T-helper 2 cell treated with Interferon-gamma antibody and Interleukin-4, amounts not matched to agents 5 μg/mL and 100 μg/mL, for 36 hours (primary cell): ENCODE data around the gene ROPN1L.
A peak's percentile ranks its signal among the peaks of the same experiment; 100 is the strongest.

Experiments
- DNase-seq: peaks from one replicate; pipeline ENCODE4 v3.0.0; 2021; ENCODE audit warnings: low spot score
- H3K27ac Mint-ChIP-seq: one replicate; pipeline ENCODE4 v1.8.0; 2021; ENCODE audit warnings: mild to moderate bottlenecking, mixed read lengths
- H3K27me3 Mint-ChIP-seq: one replicate; pipeline ENCODE4 v1.8.0; 2021; ENCODE audit warnings: low read depth, mixed read lengths
- H3K36me3 Mint-ChIP-seq: one replicate; pipeline ENCODE4 v1.8.0; 2021; ENCODE audit warnings: low read depth, mixed read lengths
- H3K4me1 Mint-ChIP-seq: one replicate; pipeline ENCODE4 v1.8.0; 2021; ENCODE audit warnings: low read depth, mixed read lengths
- H3K4me3 Mint-ChIP-seq: one replicate; pipeline ENCODE4 v1.8.0; 2022; ENCODE audit warnings: mild to moderate bottlenecking, moderate library complexity, mixed read lengths
- H3K9me3 Mint-ChIP-seq: one replicate; pipeline ENCODE4 v1.8.0; 2021; ENCODE audit warnings: mixed read lengths

Gene ROPN1L

DNA sequence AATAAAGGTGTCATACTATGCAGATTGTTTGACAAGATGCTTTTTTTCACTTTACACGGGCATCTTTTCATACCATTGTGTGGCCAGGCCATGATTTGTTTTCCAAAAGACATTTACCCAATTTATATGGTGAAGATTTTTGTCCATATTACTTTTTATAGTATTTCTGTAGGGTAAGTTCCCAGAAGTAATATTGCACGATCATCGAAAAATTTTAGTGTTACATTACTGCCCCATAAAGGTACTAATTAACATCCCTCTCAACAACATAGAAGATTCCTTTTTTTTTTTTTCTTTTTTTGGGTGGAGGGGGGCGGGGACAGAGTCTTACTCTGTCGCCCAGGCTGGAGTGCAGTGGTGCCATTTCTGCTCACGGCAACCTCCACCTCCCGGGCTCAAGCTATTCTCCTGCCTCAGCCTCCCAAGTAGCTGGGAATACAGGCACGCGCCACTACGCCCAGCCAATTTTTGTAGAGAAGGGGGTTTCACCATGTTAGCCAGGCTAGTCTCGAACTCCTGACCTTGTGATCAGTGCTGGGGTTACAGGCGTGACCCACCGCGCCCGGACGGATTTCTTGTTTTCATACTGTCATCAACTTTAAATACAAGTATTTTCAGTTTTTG, 1.2 kb upstream of the ROPN1L start:
- Mint-ChIP-seq H3K27me3 (peaks cover 7% of the 10 kb centered on the region), H3K4me3 (no peak overlapping the region), H3K27ac (no peak overlapping the region), H3K4me1 (peaks cover 32% of the 10 kb centered on the region), H3K9me3 (peaks cover 9% of the 10 kb centered on the region), H3K36me3 (peaks cover 25% of the 10 kb centered on the region)
- DNase-seq, result no peak

DNA sequence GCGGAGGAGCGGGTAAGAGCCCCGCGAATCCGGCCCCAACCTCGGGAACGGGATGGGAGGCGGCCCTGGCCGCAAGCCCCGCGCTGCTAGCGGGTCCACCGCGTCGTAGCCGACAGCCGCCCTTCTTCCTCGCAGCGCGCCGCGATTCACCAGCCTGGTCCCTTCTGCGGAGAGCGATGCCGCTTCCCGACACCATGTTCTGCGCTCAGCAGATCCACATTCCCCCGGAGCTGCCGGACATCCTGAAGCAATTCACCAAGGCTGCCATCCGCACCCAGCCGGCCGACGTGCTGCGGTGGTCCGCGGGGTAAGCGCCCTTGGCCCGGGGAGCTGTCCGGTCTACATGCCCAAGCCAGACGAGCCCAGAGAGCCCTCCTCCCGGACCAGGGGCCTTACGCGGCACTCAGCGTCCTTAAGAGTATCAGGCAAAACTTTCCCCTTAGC, 335 bp downstream of the ROPN1L start:
- H3K4me1 Mint-ChIP-seq, result peaks cover 47% of the 10 kb centered on the region
- H3K4me3 Mint-ChIP-seq, result peak overlapping the region; percentile 86
- H3K36me3 Mint-ChIP-seq, result peaks cover 34% of the 10 kb centered on the region
- no peak overlapping the region for H3K27ac Mint-ChIP-seq
- peaks cover 7% of the 10 kb centered on the region for H3K27me3 Mint-ChIP-seq
- DNase-seq, result no peak
- peaks cover 16% of the 10 kb centered on the region for H3K9me3 Mint-ChIP-seq

DNA sequence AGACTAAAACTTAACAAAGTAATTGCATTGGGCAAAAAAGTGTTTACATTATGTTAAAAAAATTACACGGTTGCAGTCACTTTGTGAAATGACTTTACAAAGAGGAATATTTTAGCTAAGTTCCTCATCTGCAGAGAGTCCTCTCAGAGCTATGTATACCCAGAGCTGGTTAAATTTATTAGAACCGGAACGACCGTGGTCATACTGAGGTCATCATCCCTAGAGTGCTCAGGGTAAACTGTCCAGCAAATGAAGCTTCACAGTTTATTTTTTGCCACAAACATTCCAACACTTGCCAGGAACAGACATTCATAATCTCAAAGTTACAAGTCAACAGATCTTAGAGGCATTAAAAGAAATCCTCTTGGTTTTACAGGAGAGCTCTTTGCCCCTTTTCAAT, 897 bp downstream of the ROPN1L start:
- Mint-ChIP-seq H3K4me3 (peak overlapping the region; percentile 86), H3K9me3 (peaks cover 16% of the 10 kb centered on the region), H3K36me3 (peaks cover 36% of the 10 kb centered on the region), H3K4me1 (peaks cover 49% of the 10 kb centered on the region), H3K27ac (no peak overlapping the region), H3K27me3 (peaks cover 7% of the 10 kb centered on the region)
- DNase-seq, result no peak

DNA sequence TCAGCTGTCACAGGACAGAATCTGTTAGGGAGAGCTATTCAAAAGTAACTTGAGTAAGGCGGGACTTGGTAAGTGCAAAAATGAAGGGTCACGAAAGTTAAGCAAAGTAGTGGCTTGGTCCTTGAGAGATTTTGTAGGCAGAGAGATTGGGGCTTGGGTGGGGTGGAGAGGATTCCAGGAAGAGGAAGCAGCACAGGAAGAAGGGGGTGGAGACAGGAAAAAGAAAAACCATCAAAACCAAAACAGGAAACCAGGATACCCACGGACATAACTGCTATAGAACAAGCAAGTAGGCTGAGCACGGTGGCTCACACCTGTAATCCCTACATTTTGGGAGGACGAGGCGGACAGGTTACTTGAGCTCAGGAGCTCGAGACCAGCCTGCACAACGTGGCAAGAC, 3.7 kb downstream of the ROPN1L start:
- Mint-ChIP-seq H3K4me1 (peaks cover 47% of the 10 kb centered on the region), H3K27me3 (peaks cover 7% of the 10 kb centered on the region)
- DNase-seq, result no peak

DNA sequence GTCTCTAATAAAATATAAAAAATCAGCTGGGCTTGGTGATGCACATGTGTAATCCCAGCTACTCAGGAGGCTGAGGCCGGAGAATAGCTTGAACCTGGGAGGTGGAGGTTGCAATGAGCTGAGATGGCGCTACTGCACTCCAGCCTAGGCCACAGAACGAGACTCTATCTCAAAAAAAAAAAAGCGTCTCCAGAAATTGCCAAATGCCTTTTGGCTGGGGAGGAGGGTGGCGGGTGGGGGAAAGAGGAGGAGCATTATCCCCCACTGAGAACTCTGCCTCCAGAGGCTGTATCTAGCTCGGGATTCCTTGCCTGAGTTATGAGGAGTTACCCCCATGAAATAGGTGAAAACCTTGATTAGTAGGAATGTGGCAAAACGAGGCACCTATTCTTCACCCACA, 4.8 kb downstream of the ROPN1L start:
- no peak overlapping the region for H3K27ac Mint-ChIP-seq
- H3K9me3 Mint-ChIP-seq, result peaks cover 16% of the 10 kb centered on the region

More for the DNA sequence above, 3.7 kb downstream of the ROPN1L start:
- Mint-ChIP-seq H3K4me3 (peak overlapping the region; percentile 61), H3K27ac (peak overlapping the region; percentile 41), H3K9me3 (peaks cover 16% of the 10 kb centered on the region), H3K36me3 (peaks cover 29% of the 10 kb centered on the region)

DNA sequence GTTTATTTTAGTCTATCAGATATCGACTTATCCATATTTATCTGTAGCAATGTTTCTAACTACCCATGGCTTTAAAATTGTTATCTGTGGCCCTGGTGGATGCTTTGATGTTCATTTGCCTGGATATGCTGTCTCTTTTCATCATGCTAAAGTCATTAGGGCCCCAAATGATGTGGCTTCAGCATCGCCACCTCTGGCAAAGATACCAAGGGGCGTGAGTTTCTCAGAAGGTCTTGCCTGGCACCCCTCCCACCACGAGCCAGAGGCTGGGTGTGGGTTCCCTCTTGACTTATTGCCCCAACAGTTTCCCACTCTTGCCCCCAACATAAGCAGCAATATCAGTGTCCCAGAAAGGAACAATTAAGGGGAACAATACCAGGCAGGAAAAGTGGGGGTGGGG, 5.4 kb downstream of the ROPN1L start:
- DNase-seq, result no peak
- no peak overlapping the region for H3K27ac Mint-ChIP-seq
- peaks cover 7% of the 10 kb centered on the region for H3K27me3 Mint-ChIP-seq
- peaks cover 28% of the 10 kb centered on the region for H3K36me3 Mint-ChIP-seq
- H3K4me3 Mint-ChIP-seq, result peak overlapping the region; percentile 8
- peaks cover 16% of the 10 kb centered on the region for H3K9me3 Mint-ChIP-seq
- H3K4me1 Mint-ChIP-seq, result peaks cover 49% of the 10 kb centered on the region

More for the DNA sequence above, 4.8 kb downstream of the ROPN1L start:
- Mint-ChIP-seq H3K36me3 (peaks cover 28% of the 10 kb centered on the region), H3K27me3 (peaks cover 7% of the 10 kb centered on the region), H3K4me1 (peaks cover 48% of the 10 kb centered on the region), H3K4me3 (no peak overlapping the region)
- no peak for DNase-seq

DNA sequence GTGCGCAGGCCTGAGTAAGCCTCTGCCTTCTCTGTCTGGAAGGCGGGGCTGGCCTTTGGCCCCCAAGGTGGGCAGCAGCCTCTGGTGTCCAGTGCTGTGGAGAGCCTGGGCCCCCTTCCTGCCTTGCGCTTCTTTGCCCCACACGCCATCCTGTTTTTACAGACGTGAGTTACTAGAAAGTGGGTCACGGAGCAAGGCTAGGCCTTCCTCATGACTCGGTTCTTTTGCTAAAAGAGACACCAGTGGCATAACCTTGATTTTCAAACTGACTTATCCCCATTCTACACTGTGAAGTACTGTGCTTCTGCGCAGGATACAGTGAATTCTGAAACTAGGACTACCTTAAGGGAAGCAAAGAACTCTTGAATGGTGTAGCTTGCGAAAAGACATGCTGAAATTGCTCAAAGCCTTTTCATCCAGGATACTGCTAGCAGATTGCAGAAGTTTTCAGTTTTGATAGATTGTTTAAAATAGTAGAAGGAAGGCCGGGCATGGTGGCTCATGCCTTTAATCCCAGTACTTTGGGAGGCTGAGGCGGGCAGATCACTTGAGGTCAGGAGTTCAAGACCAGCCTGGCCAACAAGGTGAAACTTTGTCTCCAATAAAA, 7.2 kb downstream of the ROPN1L start:
- no peak overlapping the region for H3K4me3 Mint-ChIP-seq
- peaks cover under 1% of the 10 kb centered on the region for H3K27me3 Mint-ChIP-seq
- peaks cover 21% of the 10 kb centered on the region for H3K36me3 Mint-ChIP-seq
- no peak overlapping the region for H3K27ac Mint-ChIP-seq
- peaks cover 41% of the 10 kb centered on the region for H3K4me1 Mint-ChIP-seq
- DNase-seq, result no peak
- peaks cover 12% of the 10 kb centered on the region for H3K9me3 Mint-ChIP-seq

DNA sequence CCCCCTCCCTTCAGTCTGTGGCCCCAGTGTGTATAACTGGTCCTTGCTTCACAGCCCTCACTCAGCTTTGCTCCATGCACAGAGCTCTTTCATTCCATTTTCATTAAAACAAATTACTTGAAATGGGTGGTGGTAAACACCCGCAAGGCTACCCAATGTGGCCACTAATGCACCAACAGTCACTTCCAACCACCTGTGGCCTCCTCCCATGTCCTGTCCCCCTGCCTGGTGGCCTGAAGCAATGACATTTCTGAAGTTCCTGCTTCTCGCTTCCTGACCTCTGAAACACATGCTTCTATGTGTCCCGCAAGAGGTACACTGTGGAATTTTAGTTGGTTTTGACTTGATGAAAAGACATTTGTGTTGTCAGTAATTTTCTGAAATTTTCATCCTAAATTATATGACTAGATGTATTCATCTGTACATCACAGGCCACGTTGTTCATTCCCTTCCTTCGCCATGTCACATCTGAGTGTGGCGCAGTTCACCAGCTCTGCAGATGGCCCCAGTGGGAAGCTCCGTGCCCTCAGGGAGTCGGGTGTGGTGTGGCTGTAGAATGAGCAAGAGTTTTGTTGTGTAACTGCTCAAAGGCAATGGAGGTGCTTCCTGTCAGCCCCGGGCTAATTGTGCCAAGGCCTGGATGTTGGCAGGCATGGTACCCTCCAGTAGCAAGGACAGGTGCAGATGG, 9.6 kb downstream of the ROPN1L start:
- DNase-seq, result no peak
- Mint-ChIP-seq H3K4me1 (peaks cover 26% of the 10 kb centered on the region), H3K9me3 (no peaks in the 10 kb centered on the region), H3K27ac (no peak overlapping the region), H3K36me3 (peaks cover 8% of the 10 kb centered on the region), H3K27me3 (no peaks in the 10 kb centered on the region), H3K4me3 (no peak overlapping the region)

DNA sequence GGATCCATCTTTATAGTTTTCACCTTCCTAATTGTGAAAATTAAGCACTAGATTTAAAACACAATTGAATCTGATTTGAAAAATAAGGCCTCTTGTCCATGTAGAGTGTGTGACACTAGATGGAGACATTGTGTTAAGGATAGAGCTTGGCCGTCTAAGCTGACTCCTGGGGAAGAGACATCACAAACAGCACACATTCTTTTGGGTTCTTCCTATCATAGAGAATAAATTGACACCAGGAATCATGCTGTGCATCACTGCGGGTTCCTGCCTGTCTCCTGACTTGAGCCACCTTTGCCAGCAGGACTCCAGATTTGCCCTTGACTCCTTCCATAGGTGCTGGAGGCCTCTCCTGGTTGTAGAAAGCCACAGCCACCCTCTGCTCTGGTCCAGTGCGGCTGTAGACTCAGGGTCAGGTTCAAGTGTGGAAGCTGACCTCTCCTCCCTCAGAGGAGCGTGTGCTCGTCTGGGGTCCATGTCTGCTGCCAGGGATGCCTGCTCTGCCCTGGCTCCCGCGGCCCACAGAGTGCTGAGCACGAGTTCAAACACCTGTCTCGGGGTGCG, 11.2 kb downstream of the ROPN1L start:
- no peaks in the 10 kb centered on the region for H3K27me3 Mint-ChIP-seq
- no peak for DNase-seq
- H3K4me3 Mint-ChIP-seq, result no peak overlapping the region
- peak overlapping the region; percentile 68 for H3K27ac Mint-ChIP-seq
- H3K36me3 Mint-ChIP-seq, result peaks cover 2% of the 10 kb centered on the region
- no peaks in the 10 kb centered on the region for H3K9me3 Mint-ChIP-seq
- peaks cover 14% of the 10 kb centered on the region for H3K4me1 Mint-ChIP-seq

DNA sequence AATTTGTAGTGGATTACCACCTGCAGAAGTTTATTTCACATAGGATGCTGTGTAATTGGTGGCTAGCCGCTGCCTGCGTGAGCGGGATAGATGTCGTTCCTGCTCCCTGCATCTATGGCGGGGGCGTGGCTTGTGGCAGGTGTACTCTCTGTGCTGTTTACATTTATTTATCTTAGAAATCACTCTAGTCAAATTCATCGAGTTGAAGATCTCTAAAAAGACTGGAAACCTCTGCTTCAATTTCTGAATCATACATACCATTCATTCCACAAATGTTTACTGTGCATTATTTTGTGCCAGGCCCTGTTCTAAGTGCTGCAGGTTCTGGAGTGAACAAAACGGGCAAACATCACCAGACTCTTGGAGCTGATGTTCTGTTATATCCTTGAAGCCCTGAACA, 11.9 kb downstream of the ROPN1L start:
- H3K27me3 Mint-ChIP-seq, result no peaks in the 10 kb centered on the region
- H3K4me1 Mint-ChIP-seq, result peaks cover 12% of the 10 kb centered on the region
- H3K9me3 Mint-ChIP-seq, result no peaks in the 10 kb centered on the region
- DNase-seq, result no peak
- peaks cover 2% of the 10 kb centered on the region for H3K36me3 Mint-ChIP-seq
- no peak overlapping the region for H3K27ac Mint-ChIP-seq
- no peak overlapping the region for H3K4me3 Mint-ChIP-seq

DNA sequence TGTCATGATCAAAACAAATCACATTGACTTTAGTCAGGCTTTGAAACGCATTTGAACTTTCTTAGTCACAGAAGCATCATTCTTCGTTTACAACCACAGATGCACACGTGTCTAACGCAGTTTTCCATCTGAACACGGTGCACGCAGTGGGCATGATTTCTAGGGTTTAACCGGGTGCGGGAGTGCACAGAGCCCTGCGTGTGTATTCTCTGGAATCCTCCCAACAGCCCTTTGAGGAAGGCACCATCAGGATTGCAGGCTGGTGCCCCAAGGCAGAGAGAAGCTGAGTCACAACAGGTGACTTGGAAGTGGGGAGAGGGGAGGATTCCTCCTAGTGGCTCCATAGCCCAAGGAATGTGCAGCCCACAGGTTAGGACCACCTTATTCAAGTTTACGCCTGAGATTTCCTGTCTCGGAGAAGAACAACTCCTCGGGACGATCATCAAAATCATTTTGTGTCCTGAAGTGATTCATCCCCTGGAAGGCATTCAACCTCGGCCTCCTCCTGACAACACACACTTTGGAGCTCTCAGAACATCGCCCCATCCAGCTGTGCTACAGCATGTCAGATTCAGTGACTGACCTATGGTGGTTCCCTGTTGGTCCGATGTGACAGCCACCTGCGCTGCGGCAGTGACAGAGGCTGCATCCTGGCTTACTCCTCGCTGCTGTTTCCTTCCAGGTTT, 13.1 kb downstream of the ROPN1L start:
- Mint-ChIP-seq H3K4me1 (peaks cover 12% of the 10 kb centered on the region), H3K27ac (no peak overlapping the region), H3K36me3 (peaks cover 2% of the 10 kb centered on the region), H3K27me3 (no peaks in the 10 kb centered on the region), H3K4me3 (no peak overlapping the region), H3K9me3 (no peaks in the 10 kb centered on the region)
- no peak for DNase-seq

DNA sequence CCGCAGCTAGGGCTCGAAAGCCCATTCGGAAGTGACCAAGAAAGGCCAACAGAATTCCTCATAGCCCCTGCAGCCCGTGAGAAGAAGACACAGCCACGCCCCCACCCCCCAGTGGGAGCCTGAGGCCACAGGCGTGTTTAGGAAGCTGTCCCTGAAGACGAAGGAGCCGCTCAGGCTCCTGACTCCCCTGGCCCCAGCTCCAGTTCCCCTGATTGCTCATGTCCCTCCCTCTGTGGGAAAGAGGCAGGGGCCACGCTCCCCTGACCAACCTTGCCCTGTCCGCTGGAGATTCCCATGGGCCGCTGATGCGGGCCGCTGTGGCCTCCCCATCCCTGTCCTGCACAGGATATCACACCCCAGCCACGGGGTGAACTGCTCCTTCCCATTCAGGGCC, 13.6 kb downstream of the ROPN1L start:
- DNase-seq, result no peak
- Mint-ChIP-seq H3K9me3 (no peaks in the 10 kb centered on the region), H3K27me3 (no peaks in the 10 kb centered on the region), H3K27ac (no peak overlapping the region), H3K4me1 (peaks cover 12% of the 10 kb centered on the region), H3K36me3 (peaks cover 2% of the 10 kb centered on the region), H3K4me3 (no peak overlapping the region)

DNA sequence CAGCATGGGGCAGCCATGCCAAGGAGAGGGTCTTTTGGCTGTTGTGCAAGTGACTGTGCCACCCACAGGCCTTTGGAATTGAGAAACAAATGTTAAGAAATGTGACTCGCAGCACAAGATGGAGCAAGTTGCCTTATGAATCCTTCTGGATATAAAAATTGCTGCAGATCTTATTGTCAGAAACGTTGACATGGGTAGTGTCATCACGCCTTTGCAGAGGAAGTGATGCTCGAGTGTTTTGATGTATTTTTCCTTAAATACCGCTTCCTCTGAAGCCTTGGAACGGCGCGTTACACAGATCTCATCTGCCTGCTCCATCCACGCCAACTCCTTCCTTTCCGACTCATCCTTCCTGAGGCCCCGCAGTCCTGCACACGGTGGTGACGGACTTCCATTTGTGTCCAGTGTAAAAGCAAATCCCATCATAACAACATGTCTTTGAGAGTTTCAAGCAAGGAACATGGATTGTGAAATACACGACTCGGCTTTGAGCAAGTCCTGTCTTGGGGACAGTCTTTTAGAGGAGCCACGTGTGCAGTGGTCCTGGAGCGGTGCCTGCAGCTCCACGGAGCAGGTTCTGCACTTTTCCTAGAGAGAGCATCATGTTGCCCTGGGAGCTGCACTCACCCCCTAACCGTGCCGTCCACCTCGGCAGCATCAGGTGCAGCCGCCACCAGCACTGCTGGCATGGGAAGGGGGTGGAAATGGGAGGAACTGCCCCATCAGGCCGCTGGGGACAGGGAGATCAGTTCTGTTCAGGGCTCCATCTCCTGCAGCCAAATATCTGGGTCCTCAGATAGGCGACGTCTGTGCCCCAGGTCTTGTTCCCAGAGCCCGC, 15.1 kb downstream of the ROPN1L start:
- DNase-seq, result no peak
- Mint-ChIP-seq H3K27me3 (peaks cover 2% of the 10 kb centered on the region), H3K9me3 (no peaks in the 10 kb centered on the region), H3K4me1 (peaks cover 2% of the 10 kb centered on the region), H3K36me3 (peaks cover 2% of the 10 kb centered on the region), H3K27ac (no peak overlapping the region), H3K4me3 (no peak overlapping the region)
